Esophagus muscularis mucosa (tissue), 3 donors: ENCODE data around the gene UBASH3A.
"Not testable (repeated sequence)": the region's sequence is repeated elsewhere in the genome, so short reads cannot be mapped to it uniquely, and the experiment has no call there.

ENCODE experiments used
- POLR2A ChIP-seq: fragments of 450-650 bp; IDR thresholded peaks from one replicate; pipeline ENCODE4 v1.6.1; 2017; ENCODE audit warnings: antibody characterized with exemption, moderate library complexity, mild to moderate bottlenecking, low read depth
- POLR2AphosphoS5 ChIP-seq, 2 donors: sonication (generic); formaldehyde crosslinking; IDR thresholded peaks; one replicate each; pipeline ENCODE4 v1.6.1; 2017; ENCODE audit warnings: antibody characterized with exemption in 2 of 2
- TF ChIP-seq, protein P1 (sequence below), 3 experiments: fragments of 200-600 bp in 2 of 3; fragments of 450-650 bp in 1 of 3; sonication (generic) in 2 of 3; IDR thresholded peaks; one replicate each; pipeline ENCODE4 v1.5.1; 2017 to 2019; ENCODE audit warnings: antibody characterized with exemption in 3 of 3, mild to moderate bottlenecking in 2 of 3, moderate library complexity in 1 of 3

DNA sequence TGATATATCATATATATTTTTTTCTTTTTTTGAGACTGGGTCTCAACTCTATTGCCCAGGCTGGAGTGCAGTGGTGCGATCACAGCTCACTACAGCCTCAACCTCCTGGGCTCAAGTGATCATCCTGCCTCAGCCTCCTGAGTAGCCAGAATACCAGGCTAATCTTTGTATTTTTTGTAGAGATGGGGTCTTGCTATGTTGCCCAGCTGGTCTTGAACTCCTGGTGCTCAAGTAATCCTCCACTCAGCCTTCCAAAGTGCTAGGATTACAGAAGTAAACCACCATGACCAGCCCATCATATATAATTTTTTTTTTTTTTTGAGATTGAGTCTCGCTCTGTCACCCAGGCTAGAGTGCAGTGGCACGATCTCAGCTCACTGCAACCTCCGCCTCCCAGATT, 66.0 kb downstream of the UBASH3A start:
- TF ChIP-seq, protein P1, sequence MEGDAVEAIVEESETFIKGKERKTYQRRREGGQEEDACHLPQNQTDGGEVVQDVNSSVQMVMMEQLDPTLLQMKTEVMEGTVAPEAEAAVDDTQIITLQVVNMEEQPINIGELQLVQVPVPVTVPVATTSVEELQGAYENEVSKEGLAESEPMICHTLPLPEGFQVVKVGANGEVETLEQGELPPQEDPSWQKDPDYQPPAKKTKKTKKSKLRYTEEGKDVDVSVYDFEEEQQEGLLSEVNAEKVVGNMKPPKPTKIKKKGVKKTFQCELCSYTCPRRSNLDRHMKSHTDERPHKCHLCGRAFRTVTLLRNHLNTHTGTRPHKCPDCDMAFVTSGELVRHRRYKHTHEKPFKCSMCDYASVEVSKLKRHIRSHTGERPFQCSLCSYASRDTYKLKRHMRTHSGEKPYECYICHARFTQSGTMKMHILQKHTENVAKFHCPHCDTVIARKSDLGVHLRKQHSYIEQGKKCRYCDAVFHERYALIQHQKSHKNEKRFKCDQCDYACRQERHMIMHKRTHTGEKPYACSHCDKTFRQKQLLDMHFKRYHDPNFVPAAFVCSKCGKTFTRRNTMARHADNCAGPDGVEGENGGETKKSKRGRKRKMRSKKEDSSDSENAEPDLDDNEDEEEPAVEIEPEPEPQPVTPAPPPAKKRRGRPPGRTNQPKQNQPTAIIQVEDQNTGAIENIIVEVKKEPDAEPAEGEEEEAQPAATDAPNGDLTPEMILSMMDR (IDR thresholded peaks at IDR 0.05) = not testable (repeated sequence)
- TF ChIP-seq POLR2A; POLR2AphosphoS5 (IDR thresholded peaks at IDR 0.05): not testable (repeated sequence)
